Measurements from ENCODE around the gene FAR2.

GRCh38 chr12:29110506-29111442, 38.3 kb upstream of the FAR2 start:
- TF ChIP-seq CTCF (IDR thresholded peaks at IDR 0.05) (no peak), POLR2A (IDR thresholded peaks at IDR 0.05) (no peak), POLR2AphosphoS5 (IDR thresholded peaks at IDR 0.05) (no peak)
